ENCODE data around the gene GAS6.
"Not testable (repeated sequence)": the region's sequence is repeated elsewhere in the genome, so short reads cannot be mapped to it uniquely, and the experiment has no call there.

Gene GAS6

GRCh38 chr13:113863524-113864272 lies at the start of gene GAS6:
Gene GAS6, minus strand, starts transcription at chr13:113864076. Its CDS starts 156 bp downstream, at chr13:113863920.
- peak within 1 kb of the TSS; percentile 83 for H3K4me3 Mint-ChIP-seq
- H3K27me3 Mint-ChIP-seq (ENCODE audit: low read depth, poor library complexity), result peaks cover 80% of the 10 kb centered on the region
- H3K36me3 Mint-ChIP-seq (ENCODE audit: low read depth), result no peaks in the 10 kb centered on the region
- peaks cover 20% of the 10 kb centered on the region for H3K9me3 Mint-ChIP-seq
- TF ChIP-seq CTCF (IDR thresholded peaks at IDR 0.05), result no peak
- peaks cover 44% of the 10 kb centered on the region for H3K4me1 Mint-ChIP-seq
- peak; percentile 81 for DNase-seq
- no peak within 1 kb of the TSS for H3K27ac Mint-ChIP-seq

DNA sequence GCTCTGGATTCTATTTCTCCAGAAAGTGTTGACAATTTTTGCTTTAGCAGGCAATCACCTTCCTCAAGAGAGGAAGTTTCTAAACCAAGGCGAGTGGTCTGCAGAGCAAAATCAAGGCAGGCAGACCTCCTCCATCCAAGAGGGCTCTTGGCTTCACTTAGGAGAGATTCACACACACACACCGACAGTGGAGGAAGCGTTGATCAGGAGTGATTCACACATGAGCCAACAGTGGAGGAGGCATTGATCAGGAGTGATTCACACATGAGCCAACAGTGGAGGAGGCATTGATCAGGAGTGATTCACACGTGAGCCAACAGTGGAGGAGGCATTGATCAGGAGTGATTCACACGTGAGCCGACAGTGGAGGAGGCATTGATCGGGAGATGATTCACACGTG lies 49.5 kb upstream of the GAS6 start:
- H3K36me3 Mint-ChIP-seq (ENCODE audit: low read depth); H3K9me3 Mint-ChIP-seq; H3K4me3 Mint-ChIP-seq; DNase-seq: not testable (repeated sequence)
- Mint-ChIP-seq H3K27me3 (ENCODE audit: low read depth, poor library complexity) (peaks cover 34% of the 10 kb centered on the region), H3K4me1 (peaks cover 15% of the 10 kb centered on the region), H3K27ac (peak overlapping the region; percentile 24)

DNA sequence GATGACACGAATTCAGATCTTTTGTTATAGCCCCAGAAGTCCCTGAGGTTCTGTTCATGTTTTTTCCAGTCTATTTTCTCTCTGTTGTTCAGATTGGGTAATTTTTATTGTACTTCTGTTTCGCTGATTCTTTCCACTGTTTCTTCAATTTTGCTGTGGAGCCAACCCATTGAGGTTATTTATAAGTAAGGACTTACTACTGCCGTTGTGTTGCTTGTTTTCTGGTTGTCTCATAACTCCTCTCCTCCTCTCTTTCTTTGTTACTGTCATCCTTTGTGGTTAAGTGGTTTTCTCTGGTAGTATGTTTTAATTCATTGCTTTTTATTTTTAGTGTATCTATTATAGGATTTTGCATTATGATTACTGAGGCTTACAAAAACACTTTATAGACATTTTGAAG lies 48.7 kb upstream of the GAS6 start:
- Mint-ChIP-seq H3K27me3 (ENCODE audit: low read depth, poor library complexity) (peaks cover 30% of the 10 kb centered on the region), H3K4me1 (peaks cover 23% of the 10 kb centered on the region)
- no peak for DNase-seq

GRCh38 chr13:113907635-113908617 lies 44.0 kb upstream of the GAS6 start:
- Mint-ChIP-seq H3K9me3 (peaks cover 10% of the 10 kb centered on the region), H3K4me1 (peaks cover 19% of the 10 kb centered on the region), H3K36me3 (ENCODE audit: low read depth) (no peaks in the 10 kb centered on the region), H3K4me3 (no peak overlapping the region), H3K27ac (no peak overlapping the region), H3K27me3 (ENCODE audit: low read depth, poor library complexity) (peaks cover 10% of the 10 kb centered on the region)
- DNase-seq, result peak; percentile 24
- no peak for TF ChIP-seq CTCF (IDR thresholded peaks at IDR 0.05)

More for the DNA sequence above, 48.7 kb upstream of the GAS6 start:
- Mint-ChIP-seq H3K36me3 (ENCODE audit: low read depth) (no peaks in the 10 kb centered on the region), H3K4me3 (no peak overlapping the region), H3K27ac (no peak overlapping the region), H3K9me3 (peaks cover 10% of the 10 kb centered on the region)
- TF ChIP-seq CTCF (IDR thresholded peaks at IDR 0.05), result no peak

DNA sequence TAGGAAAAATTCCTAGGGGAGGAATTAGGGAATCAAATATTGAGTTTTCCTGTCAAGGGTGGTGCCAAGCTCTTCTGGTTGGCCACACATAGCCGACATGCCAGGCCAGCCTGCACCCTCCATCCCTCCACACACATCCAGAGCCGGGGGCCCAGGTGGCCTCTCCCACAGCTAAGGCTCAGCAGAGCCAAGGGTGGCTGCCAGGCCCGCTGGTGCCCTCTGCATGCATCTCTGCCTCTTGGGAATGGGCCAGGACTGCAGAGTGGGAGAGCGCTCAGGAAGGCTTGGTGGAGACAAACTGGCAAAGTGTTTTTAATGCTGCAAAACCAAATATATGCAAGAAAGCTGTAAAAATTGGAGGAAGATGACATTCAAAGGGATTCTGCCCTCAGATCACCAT lies 42.7 kb upstream of the GAS6 start:
- H3K36me3 Mint-ChIP-seq (ENCODE audit: low read depth), result no peaks in the 10 kb centered on the region
- peaks cover 6% of the 10 kb centered on the region for H3K27me3 Mint-ChIP-seq (ENCODE audit: low read depth, poor library complexity)
- peaks cover 19% of the 10 kb centered on the region for H3K4me1 Mint-ChIP-seq
- no peak overlapping the region for H3K27ac Mint-ChIP-seq
- no peak overlapping the region for H3K4me3 Mint-ChIP-seq
- no peak for TF ChIP-seq CTCF (IDR thresholded peaks at IDR 0.05)
- no peaks in the 10 kb centered on the region for H3K9me3 Mint-ChIP-seq
- no peak for DNase-seq

DNA sequence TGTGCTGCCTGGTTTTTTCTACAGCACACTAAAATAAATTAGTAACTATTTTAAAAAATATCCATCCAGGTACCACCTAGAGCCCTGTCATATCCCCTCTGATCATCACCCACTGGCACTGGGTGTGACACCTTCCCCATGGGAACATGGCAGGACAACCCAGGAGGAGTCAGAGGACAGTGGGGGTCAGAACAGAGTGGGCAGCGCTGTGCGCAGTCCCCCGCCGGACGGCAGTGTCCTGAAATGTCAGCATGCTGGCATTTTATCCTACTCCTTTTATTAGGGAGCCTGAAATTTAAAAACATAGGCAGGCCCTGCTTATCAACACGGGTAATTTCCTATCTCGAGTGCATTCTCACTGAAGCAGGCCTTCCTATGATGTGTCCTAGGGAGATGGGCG lies 42.1 kb upstream of the GAS6 start:
- Mint-ChIP-seq H3K9me3 (no peaks in the 10 kb centered on the region), H3K27me3 (ENCODE audit: low read depth, poor library complexity) (peaks cover 10% of the 10 kb centered on the region), H3K36me3 (ENCODE audit: low read depth) (no peaks in the 10 kb centered on the region), H3K4me1 (peaks cover 20% of the 10 kb centered on the region), H3K4me3 (no peak overlapping the region), H3K27ac (no peak overlapping the region)
- TF ChIP-seq CTCF (IDR thresholded peaks at IDR 0.05), result no peak
- DNase-seq, result no peak
